PC-3 (cell line): Measurements from ENCODE around the gene DPT.

Source experiments
- CTCF ChIP-seq: fragments of 300-600 bp; sonication (generic); conservative IDR thresholded peaks from 2 replicates; pipeline ENCODE4 v1.5.1; 2017; ENCODE audit warnings: antibody characterized with exemption, low read depth, mild to moderate bottlenecking, low read length
- EZH2 ChIP-seq: fragments of 300-600 bp; sonication (generic); IDR thresholded peaks from one replicate; pipeline ENCODE4 v1.6.1; 2017; ENCODE audit warnings: antibody characterized with exemption, mild to moderate bottlenecking, low read length; ENCODE audit not compliant: unreplicated experiment
- EZH2phosphoT487 ChIP-seq: fragments of 300-600 bp; sonication (generic); IDR thresholded peaks from 2 replicates; pipeline ENCODE4 v1.6.1; 2018; ENCODE audit warnings: mild to moderate bottlenecking, antibody characterized with exemption, low read length, borderline replicate concordance

DNA sequence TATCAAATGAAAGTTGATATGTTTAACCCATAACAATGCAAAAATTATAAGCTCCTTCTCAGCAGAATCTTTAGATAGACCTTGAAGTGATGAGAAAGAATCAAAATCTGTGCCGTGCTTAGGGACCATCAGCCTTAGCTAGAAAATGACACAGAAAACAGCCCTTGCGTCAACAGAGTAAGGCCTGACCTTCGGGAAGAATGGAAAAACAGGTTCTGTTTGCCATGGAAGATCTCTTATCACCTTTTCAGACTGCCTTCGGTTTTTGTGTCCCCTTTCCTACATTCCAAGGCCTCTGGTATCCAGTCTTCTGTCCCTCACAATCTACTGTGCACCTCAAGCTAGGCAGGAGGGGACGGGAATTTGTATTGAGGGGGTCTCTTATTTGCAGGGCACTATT lies 37.6 kb upstream of the DPT start:
- TF ChIP-seq EZH2phosphoT487 = no peak
- no peak for TF ChIP-seq CTCF
- TF ChIP-seq EZH2 = no peak
